Caco-2 (cell line): ENCODE data around the gene ENPP4. TPM values are rescaled to one million over a fixed set of nuclear protein-coding genes. Genes with fewer than 3 reads are reported as not detected.

ENCODE experiments used
- BruUV-seq: library from RNA; stranded (reverse); fragments of 400-500 nt; replicated peaks from 2 replicates; lab custom pipeline; 2021; lab: Mats Ljungman, UMichigan
- CTCF ChIA-PET: fragments of 300-600 bp; sonication (Branson Sonifier 250); formaldehyde crosslinking; loops from one replicate; lab custom pipeline; 2022; ENCODE audit warnings: antibody characterized with exemption; lab: Charles Lee
- POLR2A ChIA-PET: fragments of 300-600 bp; sonication (Branson Sonifier 250); formaldehyde crosslinking; loops from one replicate; lab custom pipeline; 2022; ENCODE audit warnings: antibody characterized with exemption; lab: Charles Lee
- DNase-seq, 2 experiments: peaks; one replicate each; pipeline versions ENCODE4 v3.0.0 to v3.0.0-alpha.2; 2020 to 2022
- H3K27me3 ChIP-seq: replicated peaks from 2 replicates; pipeline ENCODE4 v1.6.0; 2011; ENCODE audit warnings: low read length; ENCODE audit not compliant: control insufficient read depth, insufficient read depth
- H3K36me3 ChIP-seq: 2 replicates; pipeline ENCODE4 v1.5.1; 2011; ENCODE audit warnings: low read length; ENCODE audit not compliant: control insufficient read depth, insufficient read depth
- H3K4me1 ChIP-seq: fragments of 250-450 bp; sonication (Bioruptor Pico); 2 replicates; pipeline ENCODE4 v1.5.1; 2020; ENCODE audit warnings: mild to moderate bottlenecking
- H3K4me3 ChIP-seq: 2 replicates; pipeline ENCODE4 v1.5.1; 2011; ENCODE audit warnings: low read depth, mild to moderate bottlenecking, control low read depth, low read length
- H3K9me3 ChIP-seq: fragments of 250-450 bp; sonication (Bioruptor Pico); 2 replicates; pipeline ENCODE4 v1.5.1; 2020; ENCODE audit warnings: mild to moderate bottlenecking, moderate library complexity
- H3K27ac Mint-ChIP-seq: one replicate; pipeline ENCODE4 v1.8.0; 2022; ENCODE audit warnings: mixed read lengths; ENCODE audit not compliant: unreplicated experiment
- H3K27me3 Mint-ChIP-seq: one replicate; pipeline ENCODE4 v1.8.0; 2022; ENCODE audit warnings: mixed read lengths; ENCODE audit not compliant: insufficient read depth, unreplicated experiment
- H3K36me3 Mint-ChIP-seq: one replicate; pipeline ENCODE4 v1.8.0; 2022; ENCODE audit warnings: mild to moderate bottlenecking, mixed read lengths; ENCODE audit not compliant: insufficient read depth, unreplicated experiment
- H3K4me1 Mint-ChIP-seq: one replicate; pipeline ENCODE4 v1.8.0; 2022; ENCODE audit warnings: low read depth, mixed read lengths; ENCODE audit not compliant: unreplicated experiment
- H3K4me3 Mint-ChIP-seq: one replicate; pipeline ENCODE4 v1.8.0; 2022; ENCODE audit warnings: mild to moderate bottlenecking, moderate library complexity, mixed read lengths; ENCODE audit not compliant: unreplicated experiment
- H3K9me3 Mint-ChIP-seq: one replicate; pipeline ENCODE4 v1.8.0; 2022; ENCODE audit warnings: mixed read lengths; ENCODE audit not compliant: unreplicated experiment
- CTCF ChIP-seq, 2 experiments: fragments of 200-600 bp in 1 of 2; IDR thresholded peaks; 1 replicate in 1 of 2; 2 replicates in 1 of 2; pipeline versions ENCODE4 v1.5.1 to v1.8.0; 2011 to 2022; ENCODE audit warnings: antibody characterized with exemption in 1 of 2, control low read depth in 1 of 2, inconsistent platforms in 1 of 2, low read depth in 1 of 2, low read length in 1 of 2, mild to moderate bottlenecking in 1 of 2, moderate library complexity in 1 of 2; ENCODE audit not compliant: insufficient read depth in 1 of 2, severe bottlenecking in 1 of 2, unreplicated experiment in 1 of 2
- intact Hi-C: fragments of 100-400 bp; cut with micrococcal nuclease; formaldehyde crosslinking; loops from one replicate; pipeline ENCODE4 v1.10.0; 2022; ENCODE audit not compliant: unreplicated experiment
- total RNA-seq: library from RNA; stranded (reverse); gene quantifications from 2 replicates; pipeline ENCODE4 v1.2.3, GENCODE V29; 2022

Gene ENPP4
- total RNA-seq, 1 experiment from 2014 or later: 2.7 TPM

DNA sequence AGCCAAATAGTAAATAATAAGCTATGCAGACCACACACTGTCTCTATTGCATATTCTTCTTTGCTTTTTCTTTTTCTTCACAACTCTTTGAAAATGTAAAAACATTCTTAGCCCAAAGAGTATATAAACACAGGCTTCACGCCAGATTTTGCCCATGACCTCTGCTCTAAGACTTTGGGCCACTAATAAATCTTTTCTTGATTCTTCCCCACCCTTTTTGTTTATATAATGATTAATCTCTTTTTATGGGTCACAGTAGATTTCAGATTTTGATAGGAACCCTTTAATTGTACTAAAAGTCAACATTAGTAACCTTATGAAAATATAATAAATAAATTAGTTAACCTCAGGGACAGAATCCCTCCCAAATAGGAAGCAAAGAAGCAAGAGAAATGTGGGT is 56.8 kb downstream of the ENPP4 start:
- Mint-ChIP-seq H3K27me3 (peaks cover 8% of the 10 kb centered on the region), H3K9me3 (no peaks in the 10 kb centered on the region), H3K36me3 (no peaks in the 10 kb centered on the region), H3K4me3 (no peak overlapping the region), H3K27ac (no peak overlapping the region), H3K4me1 (no peaks in the 10 kb centered on the region)
- no peaks in the 10 kb centered on the region for H3K9me3 ChIP-seq
- no peak overlapping the region for H3K4me3 ChIP-seq
- no peak for DNase-seq
- ChIA-PET POLR2A (no interaction called here), CTCF (no interaction called here)
- intact Hi-C loops: no loop called here
- H3K36me3 ChIP-seq: no peaks in the 10 kb centered on the region
- H3K4me1 ChIP-seq: no peaks in the 10 kb centered on the region
- TF ChIP-seq CTCF (IDR thresholded peaks at IDR 0.05; ENCODE audit: insufficient read depth in 1 of 2, low read depth in 1 of 2, low read length in 1 of 2, severe bottlenecking in 1 of 2, unreplicated experiment in 1 of 2): no peak
- H3K27me3 ChIP-seq: no peaks in the 10 kb centered on the region
- BruUV-seq: no TSS peak

GRCh38 chr6:46189726-46190125 is 59.9 kb downstream of the ENPP4 start:
- CTCF ChIA-PET: no interaction called here
- no peak for DNase-seq
- intact Hi-C loops: no loop called here
- Histone ChIP-seq H3K4me1 (no peaks in the 10 kb centered on the region), H3K4me3 (no peak overlapping the region), H3K27me3 (no peaks in the 10 kb centered on the region), H3K9me3 (no peaks in the 10 kb centered on the region), H3K36me3 (no peaks in the 10 kb centered on the region)
- no peak overlapping the region for H3K4me3 Mint-ChIP-seq
- no peak for TF ChIP-seq CTCF (IDR thresholded peaks at IDR 0.05; ENCODE audit: insufficient read depth in 1 of 2, low read depth in 1 of 2, low read length in 1 of 2, severe bottlenecking in 1 of 2, unreplicated experiment in 1 of 2)
- peaks cover 6% of the 10 kb centered on the region for H3K27me3 Mint-ChIP-seq
- H3K9me3 Mint-ChIP-seq: peaks cover 1% of the 10 kb centered on the region
- no peak overlapping the region for H3K27ac Mint-ChIP-seq
- H3K36me3 Mint-ChIP-seq: no peaks in the 10 kb centered on the region
- POLR2A ChIA-PET: no interaction called here
- BruUV-seq: no TSS peak
- no peaks in the 10 kb centered on the region for H3K4me1 Mint-ChIP-seq

- Histone ChIP-seq H3K4me1 (no peaks in the 10 kb centered on the region), H3K27me3 (no peaks in the 10 kb centered on the region), H3K4me3 (no peak overlapping the region), H3K36me3 (no peaks in the 10 kb centered on the region), H3K9me3 (no peaks in the 10 kb centered on the region)
- Mint-ChIP-seq H3K4me1 (no peaks in the 10 kb centered on the region), H3K27ac (no peak overlapping the region), H3K9me3 (peaks cover 10% of the 10 kb centered on the region), H3K36me3 (no peaks in the 10 kb centered on the region), H3K4me3 (no peak overlapping the region), H3K27me3 (peaks cover 2% of the 10 kb centered on the region)
- no TSS peak for BruUV-seq
- CTCF ChIA-PET: no interaction called here
- POLR2A ChIA-PET: no interaction called here
- intact Hi-C loops: no loop called here
- no peak for TF ChIP-seq CTCF (IDR thresholded peaks at IDR 0.05; ENCODE audit: insufficient read depth in 1 of 2, low read depth in 1 of 2, low read length in 1 of 2, severe bottlenecking in 1 of 2, unreplicated experiment in 1 of 2)
- no peak for DNase-seq
Observed at GRCh38 chr6:46190889-46191288, 61.1 kb downstream of the ENPP4 start.
